ENCODE data around the gene SEPTIN2. TPM values are rescaled to one million over a fixed set of nuclear protein-coding genes. Genes with fewer than 3 reads are reported as not detected.
A peak's percentile ranks its signal among the peaks of the same experiment; 100 is the strongest.
"Not testable (repeated sequence)": the region's sequence is repeated elsewhere in the genome, so short reads cannot be mapped to it uniquely, and the experiment has no call there.

The SEPTIN2 gene
- polyA plus RNA-seq, 1 donor = 253 TPM

GRCh38 chr2:241354668-241355658, 39.2 kb downstream of the SEPTIN2 start:
- peak; percentile 34 for DNase-seq

- peak; percentile 98 for DNase-seq
Observed at GRCh38 chr2:241355983-241356870, 40.5 kb downstream of the SEPTIN2 start, which contains the start of gene FARP2. TSS of gene FARP2 (plus strand) at chr2:241356285. CDS start at chr2:241373108, 16,823 bp downstream.

GRCh38 chr2:241356871-241357260, 41.1 kb downstream of the SEPTIN2 start:
- DNase-seq = no peak

- no peak for DNase-seq
Observed at GRCh38 chr2:241357531-241357930, 41.8 kb downstream of the SEPTIN2 start.

GRCh38 chr2:241358470-241358869, 42.7 kb downstream of the SEPTIN2 start:
- DNase-seq = no peak

- DNase-seq = no peak
Observed at GRCh38 chr2:241359481-241360045, 43.8 kb downstream of the SEPTIN2 start.

GRCh38 chr2:241363426-241363825, 47.7 kb downstream of the SEPTIN2 start:
- no peak for DNase-seq

- no peak for DNase-seq
Observed at GRCh38 chr2:241364781-241365180, 49.1 kb downstream of the SEPTIN2 start.

- no peak for DNase-seq
Observed at GRCh38 chr2:241366678-241367077, 51.0 kb downstream of the SEPTIN2 start.

GRCh38 chr2:241368643-241369042, 52.9 kb downstream of the SEPTIN2 start:
- DNase-seq = no peak

- no peak for DNase-seq
Observed at GRCh38 chr2:241372361-241372992, 56.8 kb downstream of the SEPTIN2 start.

GRCh38 chr2:241373446-241373845, 57.7 kb downstream of the SEPTIN2 start:
- no peak for DNase-seq

- DNase-seq = not testable (repeated sequence)
Observed at GRCh38 chr2:241373906-241374305, 58.2 kb downstream of the SEPTIN2 start.

GRCh38 chr2:241375300-241375699, 59.6 kb downstream of the SEPTIN2 start:
- DNase-seq = no peak

GRCh38 chr2:241376808-241377207, 61.1 kb downstream of the SEPTIN2 start:
- DNase-seq = no peak

- no peak for DNase-seq
Observed at GRCh38 chr2:241378816-241379215, 63.1 kb downstream of the SEPTIN2 start.

GRCh38 chr2:241379481-241380480, 64.1 kb downstream of the SEPTIN2 start:
- DNase-seq = peak; percentile 68

- DNase-seq = no peak
Observed at GRCh38 chr2:241381872-241382271, 66.1 kb downstream of the SEPTIN2 start.

GRCh38 chr2:241385450-241385849, 69.7 kb downstream of the SEPTIN2 start:
- DNase-seq = not testable (repeated sequence)

GRCh38 chr2:241386519-241386918, 70.8 kb downstream of the SEPTIN2 start:
- no peak for DNase-seq

- no peak for DNase-seq
Observed at GRCh38 chr2:241389697-241390096, 74.0 kb downstream of the SEPTIN2 start.

Measured in hindlimb muscle (tissue), 1 donor.